CD14-positive monocyte (primary cell): ENCODE data around the gene TGM5. TPM values are rescaled to one million over a fixed set of nuclear protein-coding genes. Genes with fewer than 3 reads are reported as not detected.
"Not testable (repeated sequence)": the region's sequence is repeated elsewhere in the genome, so short reads cannot be mapped to it uniquely, and the experiment has no call there.

Experiments used
- DNase-seq, 3 donors: peaks; one replicate each; pipeline ENCODE4 v3.0.0-alpha.2; 2011 to 2022
- H2AFZ ChIP-seq: 2 replicates; pipeline ENCODE4 v1.6.0; 2012; ENCODE audit warnings: mild to moderate bottlenecking, low read depth, low read length, inconsistent platforms; ENCODE audit not compliant: insufficient read depth, poor library complexity, severe bottlenecking
- H3K27ac ChIP-seq, 2 donors: 1 replicate in 1 of 2; 2 replicates in 1 of 2; pipeline ENCODE4 v1.5.1; 2012 to 2013; ENCODE audit warnings: low read length in 2 of 2, control low read depth in 1 of 2, inconsistent platforms in 1 of 2, low read depth in 1 of 2, mild to moderate bottlenecking in 1 of 2
- H3K27me3 ChIP-seq, 2 donors: one replicate each; pipeline versions ENCODE4 v1.6.0 to v1.6.1; 2011 to 2013; ENCODE audit warnings: low read length in 2 of 2; ENCODE audit not compliant: control insufficient read depth in 2 of 2, insufficient read depth in 2 of 2
- H3K36me3 ChIP-seq, 2 donors: replicated peaks in 1 of 2; 1 replicate in 1 of 2; 2 replicates in 1 of 2; pipeline versions ENCODE4 v1.5.1 to v1.6.1; 2012 to 2013; ENCODE audit warnings: low read length in 2 of 2, control low read depth in 1 of 2, inconsistent platforms in 1 of 2, mild to moderate bottlenecking in 1 of 2; ENCODE audit not compliant: insufficient read depth in 2 of 2, control insufficient read depth in 1 of 2
- H3K4me1 ChIP-seq, 2 donors: 1 replicate in 1 of 2; 2 replicates in 1 of 2; pipeline versions ENCODE4 v1.5.1 to v1.6.1; 2012 to 2013; ENCODE audit warnings: low read length in 2 of 2, control low read depth in 1 of 2, inconsistent platforms in 1 of 2, mild to moderate bottlenecking in 1 of 2, moderate library complexity in 1 of 2; ENCODE audit not compliant: insufficient read depth in 2 of 2, control insufficient read depth in 1 of 2
- H3K4me2 ChIP-seq: replicated peaks from 2 replicates; pipeline ENCODE3; 2012; ENCODE audit warnings: low read length, moderate library complexity, mild to moderate bottlenecking; ENCODE audit not compliant: poor library complexity, severe bottlenecking; ENCODE audit errors: extremely low read depth
- H3K4me3 ChIP-seq, 3 experiments: fragments of 200-600 bp in 1 of 3; sonication (generic) in 1 of 3; replicated peaks in 1 of 3; 1 replicate in 2 of 3; 2 replicates in 1 of 3; pipeline ENCODE4 v1.5.1; 2011 to 2013; ENCODE audit warnings: low read length in 3 of 3, mild to moderate bottlenecking in 3 of 3, control low read depth in 2 of 3, low read depth in 2 of 3, inconsistent platforms in 1 of 3, moderate library complexity in 1 of 3
- H3K79me2 ChIP-seq: 2 replicates; pipeline ENCODE4 v1.6.0; 2012; ENCODE audit warnings: mild to moderate bottlenecking, control low read depth, inconsistent platforms, low read length, moderate library complexity; ENCODE audit not compliant: insufficient read depth
- H3K9ac ChIP-seq: 2 replicates; pipeline ENCODE4 v1.6.0; 2017; ENCODE audit warnings: low read length, mild to moderate bottlenecking; ENCODE audit not compliant: insufficient read depth, poor library complexity, severe bottlenecking
- H3K9me3 ChIP-seq, 2 donors: replicated peaks in 1 of 2; 1 replicate in 1 of 2; 2 replicates in 1 of 2; pipeline versions ENCODE4 v1.5.1 to v1.6.1; 2012 to 2013; ENCODE audit warnings: low read length in 2 of 2, control low read depth in 1 of 2; ENCODE audit not compliant: control insufficient read depth in 1 of 2, insufficient read depth in 1 of 2
- H4K20me1 ChIP-seq: 2 replicates; pipeline ENCODE4 v1.6.0; 2012; ENCODE audit warnings: mild to moderate bottlenecking, low read length, control low read depth, moderate library complexity; ENCODE audit not compliant: insufficient read depth
- H3K27ac Mint-ChIP-seq, 7 donors: one replicate each; pipeline ENCODE4 v1.8.0; 2020; ENCODE audit warnings: mild to moderate bottlenecking in 7 of 7, mixed read lengths in 7 of 7, moderate library complexity in 6 of 7, inconsistent platforms in 2 of 7
- H3K27me3 Mint-ChIP-seq, 3 donors: one replicate each; pipeline ENCODE4 v1.8.0; 2021 to 2022; ENCODE audit warnings: low read depth in 3 of 3, mild to moderate bottlenecking in 3 of 3, mixed read lengths in 3 of 3, moderate library complexity in 3 of 3, inconsistent platforms in 1 of 3
- H3K36me3 Mint-ChIP-seq, 2 donors: one replicate each; pipeline ENCODE4 v1.8.0; 2020; ENCODE audit warnings: mixed read lengths in 2 of 2, inconsistent platforms in 1 of 2, mild to moderate bottlenecking in 1 of 2
- H3K4me1 Mint-ChIP-seq: one replicate; pipeline ENCODE4 v1.8.0; 2020; ENCODE audit warnings: mild to moderate bottlenecking, mixed read lengths
- H3K4me3 Mint-ChIP-seq, 2 donors: one replicate each; pipeline ENCODE4 v1.8.0; 2020; ENCODE audit warnings: mild to moderate bottlenecking in 2 of 2, mixed read lengths in 2 of 2, moderate library complexity in 1 of 2
- H3K9me3 Mint-ChIP-seq, 7 donors: one replicate each; pipeline ENCODE4 v1.8.0; 2020 to 2022; ENCODE audit warnings: mixed read lengths in 7 of 7, mild to moderate bottlenecking in 6 of 7, moderate library complexity in 6 of 7, inconsistent platforms in 2 of 7
- CTCF ChIP-seq: fragments of 200-600 bp; IDR thresholded peaks from one replicate; pipeline ENCODE4 v1.8.0; 2022; ENCODE audit warnings: antibody characterized with exemption, mild to moderate bottlenecking
- WGBS: methylation state at CpG from one replicate; pipeline ENCODE4 v1.1.5; 2013; ENCODE audit warnings: missing lambda C conversion rate; ENCODE audit not compliant: insufficient coverage; 5-methylcytosine and 5-hydroxymethylcytosine counted together
- intact Hi-C, 2 donors: fragments of 100-400 bp; cut with micrococcal nuclease; formaldehyde crosslinking; loops; one replicate each; pipeline versions ENCODE4 v1.15.0 to v1.15.1; 2023
- polyA plus RNA-seq, 3 donors: library from polyadenylated mRNA; depleted of rRNA in 1 of 3; unstranded in 2 of 3; stranded (reverse) in 1 of 3; fragments of 300-500 nt in 2 of 3; fragments of >200 nt in 1 of 3; fragmentation: Illumina TruSeq in 2 of 3; gene quantifications; 1 replicate in 2 of 3; 2 replicates in 1 of 3; pipeline ENCODE4 v1.2.3, GENCODE V29; 2012 to 2021

The TGM5 gene
- polyA plus RNA-seq, 3 donors: not detected

GRCh38 chr15:43274136-43274535, 7.4 kb upstream of the TGM5 start:
- peaks cover 0 to 7% (median 3%) of the 10 kb centered on the region in 7 donors for H3K9me3 Mint-ChIP-seq
- TF ChIP-seq CTCF: no peak

GRCh38 chr15:43273243-43273642, 6.5 kb upstream of the TGM5 start:
- no peak for DNase-seq
- Mint-ChIP-seq H3K4me1 (peaks cover 6% of the 10 kb centered on the region), H3K4me3 (no peak overlapping the region), H3K9me3 (peaks cover 0 to 7% (median 3%) of the 10 kb centered on the region in 7 donors), H3K27me3 (peaks cover 1 to 13% (median 10%) of the 10 kb centered on the region in 3 donors), H3K36me3 (no peaks in the 10 kb centered on the region), H3K27ac (no peak overlapping the region)
- H3K27me3 ChIP-seq: no peaks in the 10 kb centered on the region
- no peak overlapping the region for H3K9ac ChIP-seq
- no peak overlapping the region for H2AFZ ChIP-seq
- H4K20me1 ChIP-seq: no peaks in the 10 kb centered on the region
- no peak overlapping the region for H3K27ac ChIP-seq
- intact Hi-C loops: loop anchor here in 1 of 2 donors (10.0 kb wide), 1 partner anchor 568 kb away; no protein-coding TSS in a partner anchor
- TF ChIP-seq CTCF: no peak
- H3K4me1 ChIP-seq: peaks cover 0 to 4% of the 10 kb centered on the region in 2 donors
- no peak overlapping the region for H3K4me3 ChIP-seq
- 88% methylated on average over 2 of the region's 2 CpGs for WGBS
- H3K9me3 ChIP-seq: no peaks in the 10 kb centered on the region
- no peaks in the 10 kb centered on the region for H3K36me3 ChIP-seq
- no peak overlapping the region for H3K4me2 ChIP-seq
- H3K79me2 ChIP-seq: no peaks in the 10 kb centered on the region

More at GRCh38 chr15:43274136-43274535, 7.4 kb upstream of the TGM5 start:
- peaks cover 0 to 4% of the 10 kb centered on the region in 2 donors for H3K4me1 ChIP-seq
- peaks cover 1 to 9% (median 4%) of the 10 kb centered on the region in 3 donors for H3K27me3 Mint-ChIP-seq
- no peak overlapping the region for H3K27ac Mint-ChIP-seq
- H3K4me2 ChIP-seq: no peak overlapping the region
- no peak overlapping the region for H3K4me3 ChIP-seq
- peak overlapping the region; percentile 4 for H3K9ac ChIP-seq
- 80% methylated on average over 9 of the region's 9 CpGs for WGBS
- no peak overlapping the region for H3K27ac ChIP-seq
- no peaks in the 10 kb centered on the region for H3K36me3 Mint-ChIP-seq
- intact Hi-C loops: loop anchor here in 1 of 2 donors (10.0 kb wide), 1 partner anchor 569 kb away; no protein-coding TSS in a partner anchor
- no peaks in the 10 kb centered on the region for H3K79me2 ChIP-seq
- no peaks in the 10 kb centered on the region for H4K20me1 ChIP-seq
- no peak for DNase-seq
- no peak overlapping the region for H2AFZ ChIP-seq
- H3K9me3 ChIP-seq: no peaks in the 10 kb centered on the region
- no peak overlapping the region for H3K4me3 Mint-ChIP-seq
- H3K27me3 ChIP-seq: no peaks in the 10 kb centered on the region
- H3K4me1 Mint-ChIP-seq: peaks cover 6% of the 10 kb centered on the region
- no peaks in the 10 kb centered on the region for H3K36me3 ChIP-seq

- not testable (repeated sequence) for H3K4me3 ChIP-seq, H3K9me3 Mint-ChIP-seq, H3K27ac ChIP-seq, H3K27me3 ChIP-seq, H3K9ac ChIP-seq, H3K4me2 ChIP-seq, H3K36me3 ChIP-seq, H4K20me1 ChIP-seq, H3K79me2 ChIP-seq, DNase-seq, H3K4me1 ChIP-seq, H3K4me1 Mint-ChIP-seq, H2AFZ ChIP-seq, H3K9me3 ChIP-seq, H3K4me3 Mint-ChIP-seq, H3K27ac Mint-ChIP-seq, H3K36me3 Mint-ChIP-seq
- peaks cover 1 to 13% (median 12%) of the 10 kb centered on the region in 3 donors for H3K27me3 Mint-ChIP-seq
- no CpG with 5 or more reads among the region's 1 CpG for WGBS
- intact Hi-C loops: loop anchor here in 1 of 2 donors (10.0 kb wide), 1 partner anchor 567 kb away; no protein-coding TSS in a partner anchor
These were observed 5.2 kb upstream of the TGM5 start for GRCh38 chr15:43271908-43272307.
